Breast epithelium (tissue), 4 donors: ENCODE measurements around the gene CSN1S1. TPM values are rescaled to one million over a fixed set of nuclear protein-coding genes. Genes with fewer than 3 reads are reported as not detected.

Source experiments
- DNase-seq, 2 donors: peaks; one replicate each; pipeline ENCODE4 v3.0.0-alpha.2; 2019; ENCODE audit warnings: low spot score in 2 of 2
- H3K27ac ChIP-seq, 2 donors: fragments of 200-600 bp; sonication (generic) in 1 of 2; one replicate each; pipeline ENCODE4 v1.5.1; 2016 to 2019; ENCODE audit warnings: mild to moderate bottlenecking in 1 of 2
- H3K27me3 ChIP-seq, 2 donors: fragments of 200-600 bp; sonication (generic) in 1 of 2; one replicate each; pipeline versions ENCODE4 v1.5.1 to v1.6.0; 2017 to 2019; ENCODE audit warnings: control low read depth in 1 of 2, mild to moderate bottlenecking in 1 of 2
- H3K36me3 ChIP-seq: fragments of 200-600 bp; one replicate; pipeline ENCODE4 v1.5.1; 2019
- H3K4me1 ChIP-seq, 2 donors: fragments of 200-600 bp; sonication (generic); one replicate each; pipeline ENCODE4 v1.5.1; 2016 to 2019; ENCODE audit warnings: control low read depth in 1 of 2
- H3K4me3 ChIP-seq, 3 donors: fragments of 200-600 bp; sonication (generic); 1 replicate in 2 of 3; 2 replicates in 1 of 3; pipeline ENCODE4 v1.5.1; 2016 to 2019; ENCODE audit warnings: mild to moderate bottlenecking in 3 of 3, moderate library complexity in 2 of 3
- H3K9me3 ChIP-seq, 2 donors: fragments of 200-600 bp; sonication (generic) in 1 of 2; one replicate each; pipeline ENCODE4 v1.5.1; 2016 to 2019; ENCODE audit warnings: control low read depth in 1 of 2
- POLR2A ChIP-seq: fragments of 450-650 bp; IDR thresholded peaks from one replicate; pipeline ENCODE4 v1.6.1; 2016; ENCODE audit warnings: antibody characterized with exemption, mild to moderate bottlenecking, moderate library complexity
- POLR2AphosphoS5 ChIP-seq, 3 donors: sonication (generic); formaldehyde crosslinking; IDR thresholded peaks; one replicate each; pipeline ENCODE4 v1.6.1; 2017; ENCODE audit warnings: antibody characterized with exemption in 3 of 3
- intact Hi-C: fragments of 100-400 bp; cut with DNase I; formaldehyde crosslinking; loops from one replicate; pipeline ENCODE4 v1.15.1; 2023; ENCODE audit warnings: low total_unique reads
- total RNA-seq, 3 donors: library from RNA; depleted of rRNA; stranded (reverse); fragments of >200 nt; gene quantifications; one replicate each; pipeline ENCODE4 v1.1.0, GENCODE V29; 2016
- TF ChIP-seq, protein P1 (sequence below), 3 donors: fragments of 450-650 bp; IDR thresholded peaks; one replicate each; pipeline ENCODE4 v1.5.1; 2016 to 2017; ENCODE audit warnings: antibody characterized with exemption in 3 of 3, mild to moderate bottlenecking in 3 of 3, moderate library complexity in 3 of 3

Gene CSN1S1
- total RNA-seq, 3 donors from 2014 or later: 1.0 to 6.7 (median 2.9) TPM

DNA sequence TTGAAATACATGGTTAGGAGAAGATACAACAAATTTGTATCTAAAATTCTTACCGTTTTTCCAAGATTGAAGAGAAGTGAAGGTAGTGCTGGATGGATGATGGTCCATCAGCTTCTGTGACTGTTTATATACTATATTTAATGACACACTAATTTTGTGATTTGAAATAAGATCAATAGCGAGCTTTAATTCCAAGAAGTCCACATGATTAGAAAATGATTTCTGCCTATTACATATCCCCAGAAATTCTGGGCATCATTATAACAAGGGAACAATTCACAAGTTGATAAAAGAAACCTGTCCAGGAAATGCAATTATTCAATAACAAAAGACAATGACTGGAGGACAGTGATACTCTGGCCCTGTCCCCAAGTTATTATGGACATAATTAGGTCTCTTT lies 34.8 kb downstream of the CSN1S1 start, which contains the start of gene CSN2:
TSS of gene CSN2 (minus strand) at position 101 of the 400 bp plus-strand sequence. CDS start 4,733 bp downstream, outside the sequence.
- DNase-seq: no peak
- intact Hi-C loops: no loop called here
- no peak for TF ChIP-seq POLR2A
- no peak within 1 kb of the TSS for H3K27ac ChIP-seq
- H3K36me3 ChIP-seq: no peaks in the 10 kb centered on the region
- no peaks in the 10 kb centered on the region for H3K4me1 ChIP-seq
- no peaks in the 10 kb centered on the region for H3K27me3 ChIP-seq
- H3K4me3 ChIP-seq: no peak within 1 kb of the TSS
- no peaks in the 10 kb centered on the region for H3K9me3 ChIP-seq

DNA sequence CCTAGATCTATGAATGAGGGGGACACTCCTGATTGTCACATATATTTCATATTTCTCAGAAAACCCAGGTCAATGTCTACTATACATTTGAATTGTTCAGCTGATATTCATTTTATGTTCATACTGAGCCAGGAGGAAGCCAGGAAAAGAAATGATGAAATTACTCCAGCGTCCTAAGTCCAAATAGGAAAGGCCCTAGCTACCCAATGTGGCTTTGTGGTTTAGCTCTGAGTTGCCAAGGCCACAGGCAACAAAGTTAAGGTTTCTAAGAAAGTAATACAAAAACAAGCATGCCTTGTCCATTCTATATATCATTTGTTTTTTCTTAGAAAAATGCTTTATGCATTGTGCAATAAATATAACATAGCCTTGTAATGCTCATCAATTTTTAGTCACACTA lies 39.2 kb downstream of the CSN1S1 start:
- no peaks in the 10 kb centered on the region for H3K9me3 ChIP-seq
- DNase-seq: no peak
- H3K27me3 ChIP-seq: no peaks in the 10 kb centered on the region
- H3K4me1 ChIP-seq: no peaks in the 10 kb centered on the region
- H3K36me3 ChIP-seq: no peaks in the 10 kb centered on the region
- no peak for TF ChIP-seq POLR2A
- TF ChIP-seq, protein P1, sequence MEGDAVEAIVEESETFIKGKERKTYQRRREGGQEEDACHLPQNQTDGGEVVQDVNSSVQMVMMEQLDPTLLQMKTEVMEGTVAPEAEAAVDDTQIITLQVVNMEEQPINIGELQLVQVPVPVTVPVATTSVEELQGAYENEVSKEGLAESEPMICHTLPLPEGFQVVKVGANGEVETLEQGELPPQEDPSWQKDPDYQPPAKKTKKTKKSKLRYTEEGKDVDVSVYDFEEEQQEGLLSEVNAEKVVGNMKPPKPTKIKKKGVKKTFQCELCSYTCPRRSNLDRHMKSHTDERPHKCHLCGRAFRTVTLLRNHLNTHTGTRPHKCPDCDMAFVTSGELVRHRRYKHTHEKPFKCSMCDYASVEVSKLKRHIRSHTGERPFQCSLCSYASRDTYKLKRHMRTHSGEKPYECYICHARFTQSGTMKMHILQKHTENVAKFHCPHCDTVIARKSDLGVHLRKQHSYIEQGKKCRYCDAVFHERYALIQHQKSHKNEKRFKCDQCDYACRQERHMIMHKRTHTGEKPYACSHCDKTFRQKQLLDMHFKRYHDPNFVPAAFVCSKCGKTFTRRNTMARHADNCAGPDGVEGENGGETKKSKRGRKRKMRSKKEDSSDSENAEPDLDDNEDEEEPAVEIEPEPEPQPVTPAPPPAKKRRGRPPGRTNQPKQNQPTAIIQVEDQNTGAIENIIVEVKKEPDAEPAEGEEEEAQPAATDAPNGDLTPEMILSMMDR (IDR thresholded peaks at IDR 0.05): no peak
- TF ChIP-seq POLR2AphosphoS5 (IDR thresholded peaks at IDR 0.05): no peak
- intact Hi-C loops: no loop called here
- no peak overlapping the region for H3K4me3 ChIP-seq
- no peak overlapping the region for H3K27ac ChIP-seq

DNA sequence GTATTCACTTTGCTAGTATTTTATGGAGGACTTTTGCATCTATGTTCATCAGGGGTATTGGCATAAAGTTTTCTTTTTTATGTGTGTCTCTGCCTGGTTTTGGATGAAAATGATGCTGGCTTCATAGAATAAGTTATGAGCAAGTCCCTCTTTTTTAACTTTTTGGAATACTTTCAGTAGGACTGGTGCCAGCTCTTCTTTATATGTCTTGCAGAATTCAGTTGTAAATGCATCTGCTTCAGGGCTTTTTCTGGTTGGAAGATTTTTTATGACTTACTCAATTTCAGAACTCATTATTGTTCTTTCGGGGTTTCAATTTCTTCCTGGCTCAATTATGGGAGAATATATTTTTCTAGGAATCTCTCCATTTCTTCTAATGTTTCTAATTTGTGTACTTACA lies 43.8 kb downstream of the CSN1S1 start:
- intact Hi-C loops: no loop called here
- Histone ChIP-seq H3K27me3 (no peaks in the 10 kb centered on the region), H3K4me1 (no peaks in the 10 kb centered on the region), H3K27ac (no peak overlapping the region), H3K9me3 (no peaks in the 10 kb centered on the region), H3K36me3 (no peaks in the 10 kb centered on the region), H3K4me3 (no peak overlapping the region)
- TF ChIP-seq POLR2A: no peak
- TF ChIP-seq POLR2AphosphoS5 (IDR thresholded peaks at IDR 0.05): no peak
- TF ChIP-seq, protein P1 (IDR thresholded peaks at IDR 0.05): no peak
- no peak for DNase-seq

DNA sequence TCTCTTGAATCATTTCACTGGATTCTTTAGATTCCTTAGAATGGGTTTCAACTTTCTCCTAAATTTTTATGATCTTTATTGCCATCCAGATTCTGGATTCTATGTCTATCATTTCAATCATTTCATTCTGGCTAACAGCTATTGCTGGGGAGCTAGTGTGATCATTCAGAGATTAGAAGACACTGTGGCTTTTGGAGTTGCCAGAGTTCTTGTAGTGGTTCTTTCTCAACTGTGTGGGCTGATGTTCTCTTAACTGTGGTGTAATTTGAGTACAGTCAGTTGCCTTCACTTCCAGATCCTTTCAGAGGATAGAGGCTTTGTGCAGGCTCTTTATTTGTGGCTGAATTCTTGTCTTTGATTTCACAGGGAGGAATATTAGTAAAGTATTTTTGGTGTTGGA lies 46.7 kb downstream of the CSN1S1 start:
- H3K27me3 ChIP-seq: no peaks in the 10 kb centered on the region
- no peak overlapping the region for H3K4me3 ChIP-seq
- no peak overlapping the region for H3K27ac ChIP-seq
- intact Hi-C loops: no loop called here
- TF ChIP-seq POLR2A (no peak), POLR2AphosphoS5 (IDR thresholded peaks at IDR 0.05) (no peak)
- TF ChIP-seq, protein P1 (IDR thresholded peaks at IDR 0.05): no peak
- no peak for DNase-seq
- no peaks in the 10 kb centered on the region for H3K36me3 ChIP-seq
- H3K9me3 ChIP-seq: no peaks in the 10 kb centered on the region
- no peaks in the 10 kb centered on the region for H3K4me1 ChIP-seq

DNA sequence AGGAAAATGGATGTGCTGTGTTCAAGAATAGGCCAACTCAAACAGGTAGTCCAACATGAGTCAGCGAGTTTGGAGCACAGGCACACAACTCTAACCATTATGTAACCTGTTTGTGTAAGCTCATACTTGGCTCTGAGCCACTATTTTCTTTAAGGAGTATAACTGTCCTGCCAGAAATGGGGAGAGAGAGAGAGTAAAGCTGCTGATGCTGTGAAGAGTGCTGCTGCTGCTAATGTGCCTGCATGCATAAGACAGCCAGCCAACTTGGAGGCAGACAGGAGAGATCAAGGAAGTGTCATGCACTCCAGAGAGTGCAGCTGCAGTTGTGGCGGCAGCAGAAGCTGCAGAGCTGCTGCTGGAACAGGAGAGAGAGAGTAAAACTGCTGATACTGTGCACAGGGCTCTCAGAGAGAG lies 53.2 kb downstream of the CSN1S1 start:
- Histone ChIP-seq H3K9me3 (no peaks in the 10 kb centered on the region), H3K4me3 (no peak overlapping the region), H3K27ac (no peak overlapping the region), H3K27me3 (no peaks in the 10 kb centered on the region), H3K36me3 (no peaks in the 10 kb centered on the region), H3K4me1 (no peaks in the 10 kb centered on the region)
- DNase-seq: no peak
- TF ChIP-seq, protein P1 (IDR thresholded peaks at IDR 0.05): no peak
- no peak for TF ChIP-seq POLR2A
- no peak for TF ChIP-seq POLR2AphosphoS5 (IDR thresholded peaks at IDR 0.05)
- intact Hi-C loops: no loop called here

DNA sequence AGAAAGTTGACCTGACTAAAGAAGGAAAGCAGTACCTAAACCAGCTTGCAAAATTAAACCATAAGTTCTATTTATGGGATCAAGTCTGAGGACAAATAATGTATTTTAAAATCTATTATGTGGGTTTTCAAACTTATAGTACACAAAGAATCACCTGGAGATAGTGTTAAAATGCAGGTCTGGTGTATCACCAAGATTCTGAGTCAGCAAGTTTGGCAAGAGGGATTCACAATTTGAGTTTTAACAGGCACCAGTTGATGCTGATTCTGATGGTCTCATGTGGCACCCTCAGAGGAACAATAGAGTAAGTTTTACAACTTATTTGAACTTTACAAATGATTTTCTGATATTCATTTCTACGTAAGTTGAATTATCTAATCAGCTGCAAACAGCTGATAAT lies 55.8 kb downstream of the CSN1S1 start:
- no peak for DNase-seq
- no peaks in the 10 kb centered on the region for H3K36me3 ChIP-seq
- TF ChIP-seq, protein P1 (IDR thresholded peaks at IDR 0.05): no peak
- TF ChIP-seq POLR2A (no peak), POLR2AphosphoS5 (IDR thresholded peaks at IDR 0.05) (no peak)
- no peaks in the 10 kb centered on the region for H3K27me3 ChIP-seq
- no peaks in the 10 kb centered on the region for H3K4me1 ChIP-seq
- no peaks in the 10 kb centered on the region for H3K9me3 ChIP-seq
- H3K4me3 ChIP-seq: no peak overlapping the region
- intact Hi-C loops: no loop called here
- no peak overlapping the region for H3K27ac ChIP-seq
